ENCODE results near the gene CFAP299. TPM values are rescaled to one million over a fixed set of nuclear protein-coding genes. Genes with fewer than 3 reads are reported as not detected.

CFAP299 gene
- polyA plus RNA-seq, 1 experiment: 1.4 TPM

- POLR2A ChIA-PET: no interaction called here
- Histone ChIP-seq H3K9me3 (ENCODE audit: control insufficient read depth, insufficient read depth, low read length) (no peaks in the 10 kb centered on the region), H3K4me3 (ENCODE audit: low read depth, low read length) (no peak overlapping the region), H3K27ac (ENCODE audit: low read depth, low read length) (no peak overlapping the region), H3K27me3 (ENCODE audit: control insufficient read depth, insufficient read depth, low read length) (no peaks in the 10 kb centered on the region)
- CTCF ChIA-PET: no interaction called here
- TF ChIP-seq, protein P1, sequence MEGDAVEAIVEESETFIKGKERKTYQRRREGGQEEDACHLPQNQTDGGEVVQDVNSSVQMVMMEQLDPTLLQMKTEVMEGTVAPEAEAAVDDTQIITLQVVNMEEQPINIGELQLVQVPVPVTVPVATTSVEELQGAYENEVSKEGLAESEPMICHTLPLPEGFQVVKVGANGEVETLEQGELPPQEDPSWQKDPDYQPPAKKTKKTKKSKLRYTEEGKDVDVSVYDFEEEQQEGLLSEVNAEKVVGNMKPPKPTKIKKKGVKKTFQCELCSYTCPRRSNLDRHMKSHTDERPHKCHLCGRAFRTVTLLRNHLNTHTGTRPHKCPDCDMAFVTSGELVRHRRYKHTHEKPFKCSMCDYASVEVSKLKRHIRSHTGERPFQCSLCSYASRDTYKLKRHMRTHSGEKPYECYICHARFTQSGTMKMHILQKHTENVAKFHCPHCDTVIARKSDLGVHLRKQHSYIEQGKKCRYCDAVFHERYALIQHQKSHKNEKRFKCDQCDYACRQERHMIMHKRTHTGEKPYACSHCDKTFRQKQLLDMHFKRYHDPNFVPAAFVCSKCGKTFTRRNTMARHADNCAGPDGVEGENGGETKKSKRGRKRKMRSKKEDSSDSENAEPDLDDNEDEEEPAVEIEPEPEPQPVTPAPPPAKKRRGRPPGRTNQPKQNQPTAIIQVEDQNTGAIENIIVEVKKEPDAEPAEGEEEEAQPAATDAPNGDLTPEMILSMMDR (IDR thresholded peaks at IDR 0.05; ENCODE audit: low read depth, low read length): no peak
- DNase-seq (ENCODE audit: low read depth, low spot score): no peak
These were observed 565.4 kb downstream of the CFAP299 start for GRCh38 chr4:80900908-80901307.

DNA sequence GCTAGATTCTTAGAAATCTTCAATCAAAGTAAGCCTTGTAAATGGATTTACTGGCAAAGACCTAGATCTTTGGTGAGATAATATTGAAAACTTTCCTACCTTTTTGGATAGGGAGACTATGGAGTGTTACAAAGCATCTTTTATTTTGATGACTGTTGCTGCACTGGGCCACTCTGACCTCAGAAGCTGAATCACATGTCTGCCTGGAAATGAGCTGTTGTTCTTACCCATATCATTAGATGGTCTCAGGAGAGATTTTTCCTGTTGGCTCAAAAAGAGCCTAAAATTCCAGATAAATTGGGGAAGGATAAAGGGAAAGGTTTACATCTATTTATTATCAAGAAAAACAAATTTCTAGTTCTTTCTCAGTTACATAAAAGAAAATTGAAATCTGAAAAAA, 567.5 kb downstream of the CFAP299 start:
- Histone ChIP-seq H3K9me3 (ENCODE audit: control insufficient read depth, insufficient read depth, low read length) (no peaks in the 10 kb centered on the region), H3K27me3 (ENCODE audit: control insufficient read depth, insufficient read depth, low read length) (no peaks in the 10 kb centered on the region), H3K27ac (ENCODE audit: low read depth, low read length) (no peak overlapping the region), H3K4me3 (ENCODE audit: low read depth, low read length) (no peak overlapping the region)
- DNase-seq (ENCODE audit: low read depth, low spot score): no peak
- ChIA-PET POLR2A (no interaction called here), CTCF (no interaction called here)
- TF ChIP-seq, protein P1 (IDR thresholded peaks at IDR 0.05; ENCODE audit: low read depth, low read length): no peak

DNA sequence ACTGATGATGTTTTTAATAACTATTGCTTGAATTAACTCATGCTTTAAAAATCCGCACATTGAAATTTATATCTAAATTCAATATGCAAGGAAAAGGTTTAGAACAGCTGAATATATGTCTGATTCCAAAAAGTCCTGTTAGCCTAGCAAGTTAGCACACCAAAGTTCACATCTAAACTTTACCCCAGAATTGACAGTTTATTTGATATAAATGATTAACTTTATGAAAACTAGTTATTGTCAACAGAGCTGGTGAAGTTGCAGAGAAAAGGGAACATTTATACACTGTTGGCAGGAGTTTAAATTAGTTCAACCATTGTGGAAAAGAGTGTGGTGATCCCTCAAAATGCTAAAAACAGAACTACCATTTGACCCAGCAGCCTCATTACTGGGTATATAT, 574.4 kb downstream of the CFAP299 start:
- Histone ChIP-seq H3K4me3 (ENCODE audit: low read depth, low read length) (no peak overlapping the region), H3K27ac (ENCODE audit: low read depth, low read length) (no peak overlapping the region), H3K27me3 (ENCODE audit: control insufficient read depth, insufficient read depth, low read length) (no peaks in the 10 kb centered on the region), H3K9me3 (ENCODE audit: control insufficient read depth, insufficient read depth, low read length) (no peaks in the 10 kb centered on the region)
- ChIA-PET POLR2A (no interaction called here), CTCF (no interaction called here)
- DNase-seq (ENCODE audit: low read depth, low spot score): no peak
- TF ChIP-seq, protein P1 (IDR thresholded peaks at IDR 0.05; ENCODE audit: low read depth, low read length): no peak

DNA sequence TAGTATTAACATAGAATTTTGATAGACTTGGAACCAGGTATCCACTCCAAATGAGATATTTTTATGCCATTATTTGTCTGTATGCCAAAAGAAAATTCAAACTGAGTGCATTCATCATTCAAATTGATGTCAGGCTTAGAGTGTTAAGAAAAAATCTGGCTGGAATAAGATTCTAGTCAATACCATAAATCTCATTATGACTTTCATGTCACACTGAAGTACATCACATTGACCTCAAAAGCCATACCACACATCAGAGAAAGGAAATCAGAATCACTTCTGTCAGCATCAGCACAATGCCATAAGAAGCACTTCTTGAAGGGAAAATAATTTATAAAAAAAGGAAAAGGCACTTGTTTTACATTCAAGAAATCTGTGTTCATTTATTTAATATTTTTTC, 575.9 kb downstream of the CFAP299 start:
- TF ChIP-seq, protein P1 (IDR thresholded peaks at IDR 0.05; ENCODE audit: low read depth, low read length): no peak
- POLR2A ChIA-PET: no interaction called here
- DNase-seq (ENCODE audit: low read depth, low spot score): no peak
- no peak overlapping the region for H3K27ac ChIP-seq (ENCODE audit: low read depth, low read length)
- CTCF ChIA-PET: no interaction called here
- H3K4me3 ChIP-seq (ENCODE audit: low read depth, low read length): no peak overlapping the region
- H3K27me3 ChIP-seq (ENCODE audit: control insufficient read depth, insufficient read depth, low read length): no peaks in the 10 kb centered on the region
- no peaks in the 10 kb centered on the region for H3K9me3 ChIP-seq (ENCODE audit: control insufficient read depth, insufficient read depth, low read length)

GRCh38 chr4:80912350-80912749, 576.8 kb downstream of the CFAP299 start:
- CTCF ChIA-PET: no interaction called here
- TF ChIP-seq, protein P1 (IDR thresholded peaks at IDR 0.05; ENCODE audit: low read depth, low read length): no peak
- POLR2A ChIA-PET: no interaction called here
- Histone ChIP-seq H3K27ac (ENCODE audit: low read depth, low read length) (no peak overlapping the region), H3K9me3 (ENCODE audit: control insufficient read depth, insufficient read depth, low read length) (no peaks in the 10 kb centered on the region), H3K27me3 (ENCODE audit: control insufficient read depth, insufficient read depth, low read length) (no peaks in the 10 kb centered on the region), H3K4me3 (ENCODE audit: low read depth, low read length) (no peak overlapping the region)
- no peak for DNase-seq (ENCODE audit: low read depth, low spot score)
